ENCODE results near the gene SLC34A3.

DNA sequence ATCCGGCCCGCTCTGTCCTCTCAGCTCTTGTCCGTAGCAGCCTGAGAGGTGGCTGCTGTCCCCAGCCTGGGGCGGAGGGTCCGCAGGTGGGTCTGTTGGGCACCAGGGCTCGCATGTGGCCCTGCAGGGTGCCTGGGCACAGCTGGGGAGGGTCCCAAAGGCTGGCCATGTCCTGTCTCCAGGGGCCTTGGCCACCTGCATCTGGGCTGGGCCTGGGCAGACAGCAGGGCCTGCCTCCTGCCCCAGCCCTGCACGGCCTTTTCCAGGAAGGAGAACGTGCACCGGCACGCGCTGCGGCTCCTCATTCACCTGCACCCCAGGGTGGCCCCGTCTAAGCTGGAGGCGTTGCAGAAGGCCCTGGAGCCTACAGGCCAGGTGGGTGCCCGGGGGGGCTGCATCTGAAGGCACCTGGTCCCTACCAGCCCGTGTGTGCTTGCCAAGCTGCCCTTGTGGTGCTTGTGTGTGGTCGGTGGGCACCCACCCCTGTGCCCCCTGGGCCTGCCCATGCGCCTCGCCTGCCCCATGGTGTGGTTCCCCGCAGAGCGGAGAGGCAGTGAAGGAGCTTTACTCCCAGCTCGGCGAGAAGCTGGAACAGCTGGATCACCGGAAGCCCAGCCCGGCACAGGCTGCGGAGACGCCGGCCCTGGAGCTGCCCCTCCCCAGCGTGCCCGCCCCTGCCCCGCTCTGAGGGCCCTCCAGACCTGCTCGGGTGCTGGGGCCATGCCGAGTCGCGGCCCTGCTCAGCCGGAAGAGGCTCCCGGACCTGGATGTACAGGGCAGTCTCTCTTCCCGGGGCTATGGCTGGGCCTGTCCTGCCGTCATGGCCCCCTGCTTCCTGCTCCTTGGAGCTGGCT, 41.8 kb downstream of the SLC34A3 start:
- TF ChIP-seq TCF12 (IDR thresholded peaks at IDR 0.05; ENCODE audit: low read depth) (no peak), EP300 (IDR thresholded peaks at IDR 0.05; ENCODE audit: borderline replicate concordance) (no peak), CEBPB (IDR thresholded peaks at IDR 0.05) (no peak), NFIC (IDR thresholded peaks at IDR 0.05) (no peak), ZBTB7A (IDR thresholded peaks at IDR 0.05; ENCODE audit: low read depth) (no peak), CREB1 (IDR thresholded peaks at IDR 0.05; ENCODE audit: low read depth) (no peak), YY1 (IDR thresholded peaks at IDR 0.05; ENCODE audit: low read depth) (no peak), RAD21 (IDR thresholded peaks at IDR 0.05; ENCODE audit: low read depth) (no peak)
- TF ChIP-seq, protein P1, sequence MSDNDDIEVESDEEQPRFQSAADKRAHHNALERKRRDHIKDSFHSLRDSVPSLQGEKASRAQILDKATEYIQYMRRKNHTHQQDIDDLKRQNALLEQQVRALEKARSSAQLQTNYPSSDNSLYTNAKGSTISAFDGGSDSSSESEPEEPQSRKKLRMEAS (IDR thresholded peaks at IDR 0.05), result no peak
